GM23338 (cell line): ENCODE results near the gene LEO1. TPM values are rescaled to one million over a fixed set of nuclear protein-coding genes. Genes with fewer than 3 reads are reported as not detected.

Source experiments
- ATAC-seq: fragments of 200-7000 bp; cut with Tn5 transposase; 3 replicates; pipeline ENCODE4 v1.9.1; 2020
- DNase-seq: peaks from one replicate; pipeline ENCODE4 v3.0.0-alpha.2; 2015; ENCODE audit warnings: low spot score
- H2AFZ ChIP-seq: fragments of 200-600 bp; sonication (generic); 2 replicates; pipeline ENCODE4 v1.8.0; 2016; ENCODE audit warnings: antibody characterized with exemption, mild to moderate bottlenecking, moderate library complexity
- H3F3A ChIP-seq: fragments of 200-600 bp; sonication (generic); replicated peaks from 2 replicates; pipeline ENCODE4 v1.8.0; 2017; ENCODE audit warnings: antibody characterized with exemption, mixed run types, low read depth
- H3K27ac ChIP-seq: fragments of 200-600 bp; sonication (generic); 2 replicates; pipeline ENCODE4 v1.6.1; 2016; ENCODE audit warnings: low read depth
- H3K27me3 ChIP-seq: fragments of 200-600 bp; sonication (generic); 2 replicates; pipeline ENCODE4 v1.8.0; 2016; ENCODE audit warnings: mild to moderate bottlenecking, mixed run types, moderate library complexity; ENCODE audit not compliant: insufficient read depth
- H3K36me3 ChIP-seq: fragments of 200-600 bp; sonication (generic); 2 replicates; pipeline ENCODE4 v1.8.0; 2016; ENCODE audit warnings: mild to moderate bottlenecking; ENCODE audit not compliant: insufficient read depth
- H3K4me1 ChIP-seq: fragments of 200-600 bp; sonication (generic); 2 replicates; pipeline ENCODE4 v1.8.0; 2016; ENCODE audit warnings: mild to moderate bottlenecking, moderate library complexity; ENCODE audit not compliant: insufficient read depth
- H3K4me2 ChIP-seq: fragments of 200-600 bp; sonication (generic); 2 replicates; pipeline ENCODE4 v1.7.1; 2017; ENCODE audit warnings: mixed run types
- H3K4me3 ChIP-seq: fragments of 200-600 bp; sonication (generic); 2 replicates; pipeline ENCODE4 v1.6.1; 2016; ENCODE audit warnings: mixed run types
- H3K79me2 ChIP-seq: fragments of 200-600 bp; sonication (generic); replicated peaks from 2 replicates; pipeline ENCODE4 v1.8.0; 2017; ENCODE audit warnings: mild to moderate bottlenecking; ENCODE audit not compliant: insufficient read depth
- H3K9me2 ChIP-seq: fragments of 200-600 bp; sonication (generic); 2 replicates; pipeline ENCODE4 v1.8.0; 2017; ENCODE audit not compliant: insufficient read depth
- H4K20me1 ChIP-seq: fragments of 200-600 bp; sonication (generic); replicated peaks from 2 replicates; pipeline ENCODE4 v1.8.0; 2017; ENCODE audit warnings: mild to moderate bottlenecking; ENCODE audit not compliant: insufficient read depth
- H3K27ac Mint-ChIP-seq: 2 replicates; pipeline ENCODE4 v1.8.0; 2020; ENCODE audit warnings: inconsistent platforms, mild to moderate bottlenecking, moderate library complexity, mixed read lengths
- H3K27me3 Mint-ChIP-seq: 3 replicates; pipeline ENCODE4 v1.8.0; 2022; ENCODE audit warnings: low read depth, mild to moderate bottlenecking, moderate library complexity, mixed read lengths, inconsistent platforms; ENCODE audit not compliant: insufficient read depth, poor library complexity
- H3K36me3 Mint-ChIP-seq: 3 replicates; pipeline ENCODE4 v1.8.0; 2021; ENCODE audit warnings: low read depth, mild to moderate bottlenecking, inconsistent platforms, moderate library complexity, mixed read lengths
- H3K4me1 Mint-ChIP-seq: 3 replicates; pipeline ENCODE4 v1.8.0; 2020; ENCODE audit warnings: mild to moderate bottlenecking, inconsistent platforms, mixed read lengths
- H3K4me3 Mint-ChIP-seq: 3 replicates; pipeline ENCODE4 v1.8.0; 2021; ENCODE audit warnings: moderate library complexity, mild to moderate bottlenecking, inconsistent platforms, mixed read lengths
- H3K9me3 Mint-ChIP-seq: 3 replicates; pipeline ENCODE4 v1.8.0; 2020; ENCODE audit warnings: moderate library complexity, mild to moderate bottlenecking, inconsistent platforms, mixed read lengths
- CREB1 ChIP-seq: fragments of 250-450 bp; sonication (Bioruptor Pico); IDR thresholded peaks from 2 replicates; pipeline ENCODE4 v1.5.0; 2020; ENCODE audit warnings: low read depth, mild to moderate bottlenecking, moderate library complexity
- CTCF ChIP-seq, 2 experiments: fragments of 200-600 bp in 1 of 2; sonication (generic) in 1 of 2; conservative IDR thresholded peaks; 2 replicates each; pipeline versions ENCODE4 v1.5.1 to v1.6.1; 2016 to 2017; ENCODE audit warnings: antibody characterized with exemption in 2 of 2, low read depth in 2 of 2, mild to moderate bottlenecking in 2 of 2, moderate library complexity in 1 of 2
- ETS1 ChIP-seq: IDR thresholded peaks from 2 replicates; pipeline ENCODE4 v1.6.1; 2016; ENCODE audit warnings: antibody characterized with exemption
- EZH2 ChIP-seq: fragments of 200-600 bp; sonication (generic); IDR thresholded peaks from one replicate; pipeline ENCODE4 v1.8.0; 2017; ENCODE audit warnings: antibody characterized with exemption, mild to moderate bottlenecking, low read depth; ENCODE audit not compliant: unreplicated experiment
- EZH2phosphoT487 ChIP-seq: fragments of 200-600 bp; sonication (generic); IDR thresholded peaks from one replicate; pipeline ENCODE4 v1.8.1; 2018; ENCODE audit warnings: antibody characterized with exemption; ENCODE audit not compliant: unreplicated experiment
- JUNB ChIP-seq: IDR thresholded peaks from one replicate; pipeline ENCODE4 v1.6.1; 2016; ENCODE audit warnings: antibody characterized with exemption; ENCODE audit not compliant: unreplicated experiment
- NANOG ChIP-seq: IDR thresholded peaks from 2 replicates; pipeline ENCODE4 v1.6.1; 2016; ENCODE audit warnings: antibody characterized with exemption, borderline replicate concordance
- POLR2AphosphoS5 ChIP-seq: IDR thresholded peaks from 2 replicates; pipeline ENCODE4 v1.6.1; 2016; ENCODE audit warnings: antibody characterized with exemption, low read depth
- STAT1 ChIP-seq: IDR thresholded peaks from one replicate; pipeline ENCODE4 v1.6.1; 2016; ENCODE audit warnings: antibody characterized with exemption; ENCODE audit not compliant: unreplicated experiment
- ZNF114 ChIP-seq: fragments of 250-450 bp; sonication (Bioruptor Pico); IDR thresholded peaks from 2 replicates; pipeline ENCODE4 v1.5.0; 2020; ENCODE audit warnings: mild to moderate bottlenecking, moderate library complexity
- ZNF331 ChIP-seq: fragments of 250-450 bp; sonication (Bioruptor Pico); IDR thresholded peaks from 2 replicates; pipeline ENCODE4 v1.5.0; 2020; ENCODE audit warnings: low read depth, mild to moderate bottlenecking, moderate library complexity
- ZNF462 ChIP-seq: fragments of 250-450 bp; sonication (Bioruptor Pico); IDR thresholded peaks from 2 replicates; pipeline ENCODE4 v1.5.0; 2020; ENCODE audit warnings: mild to moderate bottlenecking, moderate library complexity
- polyA plus RNA-seq: library from polyadenylated mRNA; unstranded; fragments of >200 nt; fragmentation: Nextera tagmentation; extraction: Ambion mirVana; gene quantifications from 2 replicates; pipeline ENCODE4 v1.2.1, GENCODE V29; 2016
- total RNA-seq: library from RNA; depleted of rRNA; stranded (reverse); fragments of >200 nt; shearing (Covaris generic); gene quantifications from 2 replicates; pipeline ENCODE4 v1.2.3, GENCODE V29; 2014

LEO1 gene
- total and polyA plus RNA-seq, 2 experiments from 2014 or later, result 41.4 to 55.6 TPM

GRCh38 chr15:51931638-51932037 lies 39.9 kb downstream of the LEO1 start:
- 0 out of 2 replicates have a peak overlapping the region, but pooled peaks have one; percentile 52 for H3K27ac Mint-ChIP-seq
- no peak overlapping the region for H3K27ac ChIP-seq
- no peaks in the 10 kb centered on the region for H3K27me3 ChIP-seq
- H2AFZ ChIP-seq, result no peak overlapping the region
- H3K4me3 ChIP-seq, result no peak overlapping the region
- H4K20me1 ChIP-seq, result no peaks in the 10 kb centered on the region
- H3K4me1 ChIP-seq, result peaks cover 9% of the 10 kb centered on the region
- H3K4me1 Mint-ChIP-seq, result peaks cover 15% of the 10 kb centered on the region
- ATAC-seq (no peak), DNase-seq (no peak)
- no peak overlapping the region for H3K4me3 Mint-ChIP-seq
- no peaks in the 10 kb centered on the region for H3K9me3 Mint-ChIP-seq
- no peaks in the 10 kb centered on the region for H3K36me3 ChIP-seq
- H3K36me3 Mint-ChIP-seq, result peaks cover 5% of the 10 kb centered on the region; the same call in 1 of the 3 replicates
- peaks cover 9% of the 10 kb centered on the region for H3K27me3 Mint-ChIP-seq
- 0 out of 2 replicates have a peak, but pooled peaks cover 3% of the 10 kb centered on the region for H3F3A ChIP-seq
- H3K4me2 ChIP-seq, result no peak overlapping the region
- H3K79me2 ChIP-seq, result no peaks in the 10 kb centered on the region
- peaks cover 5% of the 10 kb centered on the region; the same call in 1 of the 2 replicates for H3K9me2 ChIP-seq
- TF ChIP-seq CTCF (conservative IDR thresholded peaks at IDR 0.05; ENCODE audit: low read depth in 2 of 2) (no peak), ETS1 (no peak), POLR2AphosphoS5 (no peak), EZH2 (no peak), JUNB (no peak), ZNF114 (CRISPR knock-in tag) (no peak), STAT1 (no peak), ZNF331 (CRISPR knock-in tag) (no peak), CREB1 (no peak), ZNF462 (CRISPR knock-in tag) (no peak), NANOG (no peak), EZH2phosphoT487 (no peak)
